ENCODE measurements around the gene TPBGL.

Gene TPBGL

DNA sequence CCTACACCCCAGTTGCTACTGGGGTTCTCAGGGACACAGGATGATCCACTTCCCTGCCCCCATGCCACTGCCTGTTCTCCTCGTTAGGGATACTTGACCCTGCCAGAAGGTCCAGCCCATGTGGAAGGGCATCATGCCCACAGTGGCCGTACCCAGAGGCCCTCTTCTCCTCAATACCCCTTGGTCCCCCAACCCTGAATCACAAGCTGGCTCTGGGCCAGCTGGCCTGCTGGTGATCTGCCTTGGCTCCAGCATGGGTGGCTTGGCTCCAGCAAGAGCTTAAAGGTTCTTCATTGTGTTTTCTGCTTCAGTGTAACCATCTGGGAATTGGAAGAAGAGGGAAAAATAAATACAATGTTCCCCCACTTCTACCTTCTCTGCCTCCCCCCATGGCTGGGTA, 11.1 kb upstream of the TPBGL start:
- TF ChIP-seq, protein P1, sequence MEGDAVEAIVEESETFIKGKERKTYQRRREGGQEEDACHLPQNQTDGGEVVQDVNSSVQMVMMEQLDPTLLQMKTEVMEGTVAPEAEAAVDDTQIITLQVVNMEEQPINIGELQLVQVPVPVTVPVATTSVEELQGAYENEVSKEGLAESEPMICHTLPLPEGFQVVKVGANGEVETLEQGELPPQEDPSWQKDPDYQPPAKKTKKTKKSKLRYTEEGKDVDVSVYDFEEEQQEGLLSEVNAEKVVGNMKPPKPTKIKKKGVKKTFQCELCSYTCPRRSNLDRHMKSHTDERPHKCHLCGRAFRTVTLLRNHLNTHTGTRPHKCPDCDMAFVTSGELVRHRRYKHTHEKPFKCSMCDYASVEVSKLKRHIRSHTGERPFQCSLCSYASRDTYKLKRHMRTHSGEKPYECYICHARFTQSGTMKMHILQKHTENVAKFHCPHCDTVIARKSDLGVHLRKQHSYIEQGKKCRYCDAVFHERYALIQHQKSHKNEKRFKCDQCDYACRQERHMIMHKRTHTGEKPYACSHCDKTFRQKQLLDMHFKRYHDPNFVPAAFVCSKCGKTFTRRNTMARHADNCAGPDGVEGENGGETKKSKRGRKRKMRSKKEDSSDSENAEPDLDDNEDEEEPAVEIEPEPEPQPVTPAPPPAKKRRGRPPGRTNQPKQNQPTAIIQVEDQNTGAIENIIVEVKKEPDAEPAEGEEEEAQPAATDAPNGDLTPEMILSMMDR (IDR thresholded peaks at IDR 0.05; ENCODE audit: insufficient read depth, low read length, poor library complexity, severe bottlenecking): no peak
- no peaks in the 10 kb centered on the region for H3K36me3 ChIP-seq (ENCODE audit: control insufficient read depth, insufficient read depth, low read length)
- no peak for DNase-seq (ENCODE audit: extremely low read depth, insufficient read length)
- H3K4me3 ChIP-seq (replicated peaks; ENCODE audit: low read depth, low read length): no peak overlapping the region
- no peaks in the 10 kb centered on the region for H3K27me3 ChIP-seq (replicated peaks; ENCODE audit: control insufficient read depth, insufficient read depth, low read length)

DNA sequence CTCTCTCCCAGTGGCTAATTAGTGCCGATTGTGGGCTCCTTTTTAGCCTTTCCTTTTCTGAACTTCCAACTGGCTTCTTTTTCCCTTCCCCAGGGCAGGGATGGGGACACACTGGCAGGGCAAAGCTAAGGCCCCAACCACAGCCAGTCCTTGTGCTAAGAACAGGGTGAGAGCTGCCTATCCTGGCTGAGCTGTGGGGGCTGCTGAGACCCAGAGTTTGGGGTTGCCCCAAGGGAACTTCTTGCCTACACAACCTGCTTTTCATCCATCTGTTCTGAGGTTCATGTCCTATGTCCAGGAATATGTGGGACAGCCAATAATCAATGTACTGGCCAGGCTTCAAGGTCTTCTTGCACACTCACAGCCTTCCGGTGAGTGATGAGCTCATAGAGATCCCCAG, 10.0 kb upstream of the TPBGL start:
- Histone ChIP-seq H3K4me3 (replicated peaks; ENCODE audit: low read depth, low read length) (no peak overlapping the region), H3K36me3 (ENCODE audit: control insufficient read depth, insufficient read depth, low read length) (no peaks in the 10 kb centered on the region), H3K27me3 (replicated peaks; ENCODE audit: control insufficient read depth, insufficient read depth, low read length) (no peaks in the 10 kb centered on the region)
- no peak for DNase-seq (ENCODE audit: extremely low read depth, insufficient read length)
- TF ChIP-seq, protein P1 (IDR thresholded peaks at IDR 0.05; ENCODE audit: insufficient read depth, low read length, poor library complexity, severe bottlenecking): no peak

DNA sequence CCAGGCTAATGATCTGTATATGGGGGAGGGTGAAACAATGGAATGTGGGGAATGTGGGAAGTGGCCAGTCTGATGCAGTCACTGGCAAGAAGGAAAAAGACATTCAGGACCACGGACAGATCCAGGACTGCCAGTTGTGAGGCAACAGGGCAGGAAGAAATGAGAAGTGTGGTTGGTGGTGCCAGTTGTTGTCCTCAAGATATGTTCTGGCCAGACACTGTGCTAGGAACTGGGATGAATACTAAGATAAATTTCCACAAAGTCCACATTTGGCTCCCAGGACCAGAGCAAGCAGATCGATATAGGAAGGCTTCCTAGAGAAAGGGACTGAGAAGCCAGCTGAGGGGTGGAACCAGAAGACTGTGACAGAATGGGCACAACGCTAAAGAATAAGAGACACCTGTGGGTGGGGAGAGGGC, 6.8 kb upstream of the TPBGL start:
- TF ChIP-seq, protein P1 (IDR thresholded peaks at IDR 0.05; ENCODE audit: insufficient read depth, low read length, poor library complexity, severe bottlenecking): no peak
- Histone ChIP-seq H3K36me3 (ENCODE audit: control insufficient read depth, insufficient read depth, low read length) (no peaks in the 10 kb centered on the region), H3K4me3 (replicated peaks; ENCODE audit: low read depth, low read length) (no peak overlapping the region), H3K27me3 (replicated peaks; ENCODE audit: control insufficient read depth, insufficient read depth, low read length) (peaks cover 2% of the 10 kb centered on the region)
- no peak for DNase-seq (ENCODE audit: extremely low read depth, insufficient read length)

DNA sequence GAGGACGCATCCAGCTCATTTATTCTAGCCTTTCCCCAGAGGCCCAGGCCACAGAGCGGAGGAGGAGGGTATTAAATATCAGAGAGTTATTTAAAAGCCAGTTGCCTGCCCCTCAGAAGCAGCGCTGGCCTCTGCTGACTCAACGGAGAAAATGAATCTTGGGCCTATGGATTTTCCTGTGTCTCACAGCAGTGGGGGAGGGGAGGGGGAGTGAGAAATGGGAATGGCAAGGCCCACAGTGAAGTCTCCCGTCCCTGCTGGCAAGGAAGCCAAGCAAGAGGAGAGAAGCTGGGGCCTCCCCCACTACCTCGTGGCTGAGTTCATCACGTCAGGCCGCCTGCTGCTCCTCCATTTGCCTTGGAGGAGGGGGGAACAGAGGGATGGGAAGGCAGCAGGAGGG, 4.5 kb upstream of the TPBGL start:
- no peak for DNase-seq (ENCODE audit: extremely low read depth, insufficient read length)
- no peaks in the 10 kb centered on the region for H3K36me3 ChIP-seq (ENCODE audit: control insufficient read depth, insufficient read depth, low read length)
- TF ChIP-seq, protein P1 (IDR thresholded peaks at IDR 0.05; ENCODE audit: insufficient read depth, low read length, poor library complexity, severe bottlenecking): no peak
- peaks cover 2% of the 10 kb centered on the region for H3K27me3 ChIP-seq (replicated peaks; ENCODE audit: control insufficient read depth, insufficient read depth, low read length)
- H3K4me3 ChIP-seq (replicated peaks; ENCODE audit: low read depth, low read length): no peak overlapping the region

DNA sequence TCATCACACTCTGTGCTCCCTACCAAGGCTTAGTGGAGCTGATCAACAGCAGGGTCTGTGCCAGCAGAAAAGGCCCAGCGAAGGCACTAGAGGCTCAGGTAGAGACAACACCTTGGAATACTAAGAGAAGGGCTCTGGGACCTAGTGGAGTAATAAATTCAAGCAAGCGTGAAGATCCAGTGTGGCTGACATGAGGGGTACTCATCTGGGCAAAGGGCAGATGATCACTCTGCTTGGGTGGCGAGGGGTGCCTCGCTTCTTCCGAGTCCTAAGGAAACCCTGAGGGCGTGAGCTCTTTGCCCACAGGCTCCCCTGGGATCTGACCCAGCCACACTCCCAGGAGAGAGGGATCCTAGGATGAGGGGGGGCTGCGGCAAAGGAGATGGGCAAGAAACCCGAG, 3.5 kb upstream of the TPBGL start:
- no peak for DNase-seq (ENCODE audit: extremely low read depth, insufficient read length)
- Histone ChIP-seq H3K36me3 (ENCODE audit: control insufficient read depth, insufficient read depth, low read length) (no peaks in the 10 kb centered on the region), H3K27me3 (replicated peaks; ENCODE audit: control insufficient read depth, insufficient read depth, low read length) (peaks cover 2% of the 10 kb centered on the region), H3K4me3 (replicated peaks; ENCODE audit: low read depth, low read length) (no peak overlapping the region)
- TF ChIP-seq, protein P1 (IDR thresholded peaks at IDR 0.05; ENCODE audit: insufficient read depth, low read length, poor library complexity, severe bottlenecking): no peak

All from GM06990 (cell line).